ENCODE data around the gene STAM2. TPM values are rescaled to one million over a fixed set of nuclear protein-coding genes. Genes with fewer than 3 reads are reported as not detected.

STAM2 gene
- total RNA-seq, 1 experiment from 2014 or later: 14.2 TPM

DNA sequence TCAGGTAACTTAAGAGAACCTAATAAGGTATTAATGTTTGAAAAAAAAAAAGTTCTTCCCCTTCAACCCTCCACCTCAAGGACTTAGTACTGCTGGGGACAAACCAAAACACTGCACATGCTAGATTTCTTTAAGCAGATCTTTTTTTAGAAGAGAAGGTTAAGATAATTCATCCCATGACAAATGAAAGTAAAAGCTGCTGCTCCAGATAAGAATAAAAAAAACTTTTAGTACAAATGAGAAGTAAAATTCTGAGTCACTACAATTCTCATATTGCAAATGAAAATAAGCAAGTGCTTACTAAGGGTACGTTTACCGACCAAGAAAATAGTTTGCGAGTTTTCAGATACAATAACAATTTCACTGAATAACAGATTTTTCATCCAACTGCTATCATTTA is 8.9 kb downstream of the STAM2 start:
- no peak overlapping the region for H3K4ac ChIP-seq (ENCODE audit: low read depth, low read length)
- no peak for DNase-seq

More for the DNA sequence above, 8.9 kb downstream of the STAM2 start:
- H3K23me2 ChIP-seq (ENCODE audit: insufficient read length, low read depth, low read length, poor library complexity, severe bottlenecking): no peaks in the 10 kb centered on the region
- H3K14ac ChIP-seq (ENCODE audit: insufficient read depth, low read length): no peak overlapping the region
- no peak overlapping the region for H4K8ac ChIP-seq (replicated peaks; ENCODE audit: insufficient read length, low read depth, low read length)
- H2AK5ac ChIP-seq (ENCODE audit: insufficient read length, low read length): no peak overlapping the region
- H3K79me1 ChIP-seq (ENCODE audit: insufficient read depth, low read depth, low read length, poor library complexity, severe bottlenecking): no peaks in the 10 kb centered on the region
- H3K18ac ChIP-seq (ENCODE audit: insufficient read length, low read depth, low read length): no peak overlapping the region
- no peak overlapping the region for H2BK5ac ChIP-seq (ENCODE audit: insufficient read length, low read length)
- no peak overlapping the region for H2AFZ ChIP-seq (ENCODE audit: low read length)
- H3K9me3 Mint-ChIP-seq: peaks cover 1 to 13% of the 10 kb centered on the region in 2 experiments
- no peak overlapping the region for H3K4me3 Mint-ChIP-seq
- no peak overlapping the region for H3K56ac ChIP-seq (ENCODE audit: insufficient read length, low read depth, low read length)
- H2BK20ac ChIP-seq (ENCODE audit: low read depth, low read length, poor library complexity, severe bottlenecking): no peak overlapping the region
- H2BK120ac ChIP-seq (ENCODE audit: low read depth, low read length, poor library complexity, severe bottlenecking): no peak overlapping the region
- H3K27me3 ChIP-seq (ENCODE audit: insufficient read depth, low read length): no peaks in the 10 kb centered on the region
- H3K23ac ChIP-seq (ENCODE audit: insufficient read length, low read depth, low read length): no peak overlapping the region
- no peaks in the 10 kb centered on the region for H3K79me2 ChIP-seq (ENCODE audit: insufficient read depth, low read length)
- no peaks in the 10 kb centered on the region for H3K9me3 ChIP-seq (ENCODE audit: control insufficient read depth, low read depth, low read length)
- H3K27ac ChIP-seq (ENCODE audit: insufficient read length, low read depth, low read length): no peak overlapping the region
- H3K4me1 ChIP-seq (ENCODE audit: insufficient read depth, low read length): no peaks in the 10 kb centered on the region
- no peak overlapping the region for H4K5ac ChIP-seq (ENCODE audit: insufficient read length, low read depth, low read length)
- no peak overlapping the region for H4K91ac ChIP-seq (ENCODE audit: insufficient read length, low read depth, low read length)
- H2BK15ac ChIP-seq (ENCODE audit: low read depth, low read length): no peak overlapping the region
- H3K27me3 Mint-ChIP-seq (ENCODE audit: low read depth): peaks cover 2% of the 10 kb centered on the region; the same call in 1 of the 2 replicates
- WGBS (ENCODE audit: extremely low coverage, insufficient read length, low lambda C conversion rate): no CpG with 5 or more reads among the region's 3 CpGs
- H3K27ac Mint-ChIP-seq: no peak overlapping the region
- no peak overlapping the region for H2BK12ac ChIP-seq (ENCODE audit: insufficient read length, low read depth, low read length)
- no peaks in the 10 kb centered on the region for H4K20me1 ChIP-seq (ENCODE audit: control insufficient read depth, insufficient read depth, insufficient read length)
- H3K4me2 ChIP-seq (ENCODE audit: insufficient read depth, insufficient read length, low read length): no peak overlapping the region
- no peak overlapping the region for H3T11ph ChIP-seq (ENCODE audit: low read length)
- H3K36me3 Mint-ChIP-seq (ENCODE audit: insufficient read depth in 1 of 3, low read depth in 3 of 3): peaks cover 4 to 13% (median 9%) of the 10 kb centered on the region in 3 experiments
- peaks cover 4 to 5% of the 10 kb centered on the region in 2 experiments for H3K4me1 Mint-ChIP-seq
- H3K9ac ChIP-seq (ENCODE audit: extremely low read depth, insufficient read length, low read length): no peak overlapping the region
- TF ChIP-seq, protein P1, sequence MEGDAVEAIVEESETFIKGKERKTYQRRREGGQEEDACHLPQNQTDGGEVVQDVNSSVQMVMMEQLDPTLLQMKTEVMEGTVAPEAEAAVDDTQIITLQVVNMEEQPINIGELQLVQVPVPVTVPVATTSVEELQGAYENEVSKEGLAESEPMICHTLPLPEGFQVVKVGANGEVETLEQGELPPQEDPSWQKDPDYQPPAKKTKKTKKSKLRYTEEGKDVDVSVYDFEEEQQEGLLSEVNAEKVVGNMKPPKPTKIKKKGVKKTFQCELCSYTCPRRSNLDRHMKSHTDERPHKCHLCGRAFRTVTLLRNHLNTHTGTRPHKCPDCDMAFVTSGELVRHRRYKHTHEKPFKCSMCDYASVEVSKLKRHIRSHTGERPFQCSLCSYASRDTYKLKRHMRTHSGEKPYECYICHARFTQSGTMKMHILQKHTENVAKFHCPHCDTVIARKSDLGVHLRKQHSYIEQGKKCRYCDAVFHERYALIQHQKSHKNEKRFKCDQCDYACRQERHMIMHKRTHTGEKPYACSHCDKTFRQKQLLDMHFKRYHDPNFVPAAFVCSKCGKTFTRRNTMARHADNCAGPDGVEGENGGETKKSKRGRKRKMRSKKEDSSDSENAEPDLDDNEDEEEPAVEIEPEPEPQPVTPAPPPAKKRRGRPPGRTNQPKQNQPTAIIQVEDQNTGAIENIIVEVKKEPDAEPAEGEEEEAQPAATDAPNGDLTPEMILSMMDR (conservative IDR thresholded peaks at IDR 0.05): no peak

All from H9 (cell line).